Middle frontal gyrus (tissue), 1 donor: ENCODE data around the gene CDH4.
"Not testable (repeated sequence)": the region's sequence is repeated elsewhere in the genome, so short reads cannot be mapped to it uniquely, and the experiment has no call there.

ENCODE experiments used
- DNase-seq: peaks from one replicate; pipeline ENCODE4 v3.0.0-alpha.2; 2015; ENCODE audit warnings: low spot score; ENCODE audit errors: extremely low spot score

CDH4 gene

GRCh38 chr20:61385296-61385695 lies 133.2 kb downstream of the CDH4 start:
- DNase-seq: no peak

GRCh38 chr20:61385731-61386130 lies 133.7 kb downstream of the CDH4 start:
- no peak for DNase-seq

- DNase-seq: no peak
Measured at GRCh38 chr20:61387204-61387953, 135.3 kb downstream of the CDH4 start.

- no peak for DNase-seq
Measured at GRCh38 chr20:61387954-61388348, 135.9 kb downstream of the CDH4 start.

GRCh38 chr20:61389077-61389476 lies 137.0 kb downstream of the CDH4 start:
- DNase-seq: no peak

- DNase-seq: no peak
Measured at GRCh38 chr20:61391185-61391584, 139.1 kb downstream of the CDH4 start.

GRCh38 chr20:61391812-61392520 lies 139.9 kb downstream of the CDH4 start:
- DNase-seq: no peak

- no peak for DNase-seq
Measured at GRCh38 chr20:61394088-61394799, 142.2 kb downstream of the CDH4 start.

- no peak for DNase-seq
Measured at GRCh38 chr20:61396262-61396848, 144.3 kb downstream of the CDH4 start.

- DNase-seq: no peak
Measured at GRCh38 chr20:61397146-61397545, 145.1 kb downstream of the CDH4 start.

GRCh38 chr20:61397790-61398189 lies 145.7 kb downstream of the CDH4 start:
- no peak for DNase-seq

- no peak for DNase-seq
Measured at GRCh38 chr20:61399433-61399832, 147.4 kb downstream of the CDH4 start.

- DNase-seq: no peak
Measured at GRCh38 chr20:61400499-61400898, 148.4 kb downstream of the CDH4 start.

GRCh38 chr20:61404303-61404702 lies 152.2 kb downstream of the CDH4 start:
- DNase-seq: no peak

- no peak for DNase-seq
Measured at GRCh38 chr20:61405007-61405406, 152.9 kb downstream of the CDH4 start.

- DNase-seq: not testable (repeated sequence)
Measured at GRCh38 chr20:61406773-61407172, 154.7 kb downstream of the CDH4 start.

GRCh38 chr20:61407561-61407960 lies 155.5 kb downstream of the CDH4 start:
- DNase-seq: no peak

GRCh38 chr20:61408951-61409740 lies 157.1 kb downstream of the CDH4 start:
- no peak for DNase-seq

- DNase-seq: no peak
Measured at GRCh38 chr20:61411743-61412142, 159.7 kb downstream of the CDH4 start.

GRCh38 chr20:61413752-61414151 lies 161.7 kb downstream of the CDH4 start:
- no peak for DNase-seq

- no peak for DNase-seq
Measured at GRCh38 chr20:61414455-61414991, 162.5 kb downstream of the CDH4 start.
